ENCODE measurements around the gene AGAP1.
"Not testable (repeated sequence)": the region's sequence is repeated elsewhere in the genome, so short reads cannot be mapped to it uniquely, and the experiment has no call there.

The AGAP1 gene

GRCh38 chr2:236088368-236089057 lies 594.7 kb downstream of the AGAP1 start:
- Histone ChIP-seq H3K9me2 (replicated peaks; ENCODE audit: control insufficient read depth, low read length) (no peaks in the 10 kb centered on the region), H3K4me3 (ENCODE audit: low read length) (no peak overlapping the region), H3K27me3 (ENCODE audit: control insufficient read depth, low read length) (no peaks in the 10 kb centered on the region), H3K4me2 (ENCODE audit: low read length) (no peak overlapping the region), H3K4me1 (ENCODE audit: control insufficient read depth, low read length) (no peaks in the 10 kb centered on the region), H3K27ac (ENCODE audit: low read depth, low read length) (no peak overlapping the region), H3F3A (ENCODE audit: control insufficient read depth, insufficient read depth) (no peaks in the 10 kb centered on the region), H3K9me3 (ENCODE audit: control insufficient read depth, insufficient read depth, low read length) (no peaks in the 10 kb centered on the region), H4K20me1 (ENCODE audit: control insufficient read depth, insufficient read depth, low read depth, low read length) (no peaks in the 10 kb centered on the region), H3K36me3 (ENCODE audit: control insufficient read depth, low read length) (no peaks in the 10 kb centered on the region), H3K79me2 (ENCODE audit: control insufficient read depth, low read length) (no peaks in the 10 kb centered on the region)
- no peak for TF ChIP-seq EZH2phosphoT487 (IDR thresholded peaks at IDR 0.05; ENCODE audit: borderline replicate concordance, low read length)
- TF ChIP-seq, protein P1, sequence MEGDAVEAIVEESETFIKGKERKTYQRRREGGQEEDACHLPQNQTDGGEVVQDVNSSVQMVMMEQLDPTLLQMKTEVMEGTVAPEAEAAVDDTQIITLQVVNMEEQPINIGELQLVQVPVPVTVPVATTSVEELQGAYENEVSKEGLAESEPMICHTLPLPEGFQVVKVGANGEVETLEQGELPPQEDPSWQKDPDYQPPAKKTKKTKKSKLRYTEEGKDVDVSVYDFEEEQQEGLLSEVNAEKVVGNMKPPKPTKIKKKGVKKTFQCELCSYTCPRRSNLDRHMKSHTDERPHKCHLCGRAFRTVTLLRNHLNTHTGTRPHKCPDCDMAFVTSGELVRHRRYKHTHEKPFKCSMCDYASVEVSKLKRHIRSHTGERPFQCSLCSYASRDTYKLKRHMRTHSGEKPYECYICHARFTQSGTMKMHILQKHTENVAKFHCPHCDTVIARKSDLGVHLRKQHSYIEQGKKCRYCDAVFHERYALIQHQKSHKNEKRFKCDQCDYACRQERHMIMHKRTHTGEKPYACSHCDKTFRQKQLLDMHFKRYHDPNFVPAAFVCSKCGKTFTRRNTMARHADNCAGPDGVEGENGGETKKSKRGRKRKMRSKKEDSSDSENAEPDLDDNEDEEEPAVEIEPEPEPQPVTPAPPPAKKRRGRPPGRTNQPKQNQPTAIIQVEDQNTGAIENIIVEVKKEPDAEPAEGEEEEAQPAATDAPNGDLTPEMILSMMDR (IDR thresholded peaks at IDR 0.05; ENCODE audit: low read depth, low read length, poor library complexity, severe bottlenecking): no peak

DNA sequence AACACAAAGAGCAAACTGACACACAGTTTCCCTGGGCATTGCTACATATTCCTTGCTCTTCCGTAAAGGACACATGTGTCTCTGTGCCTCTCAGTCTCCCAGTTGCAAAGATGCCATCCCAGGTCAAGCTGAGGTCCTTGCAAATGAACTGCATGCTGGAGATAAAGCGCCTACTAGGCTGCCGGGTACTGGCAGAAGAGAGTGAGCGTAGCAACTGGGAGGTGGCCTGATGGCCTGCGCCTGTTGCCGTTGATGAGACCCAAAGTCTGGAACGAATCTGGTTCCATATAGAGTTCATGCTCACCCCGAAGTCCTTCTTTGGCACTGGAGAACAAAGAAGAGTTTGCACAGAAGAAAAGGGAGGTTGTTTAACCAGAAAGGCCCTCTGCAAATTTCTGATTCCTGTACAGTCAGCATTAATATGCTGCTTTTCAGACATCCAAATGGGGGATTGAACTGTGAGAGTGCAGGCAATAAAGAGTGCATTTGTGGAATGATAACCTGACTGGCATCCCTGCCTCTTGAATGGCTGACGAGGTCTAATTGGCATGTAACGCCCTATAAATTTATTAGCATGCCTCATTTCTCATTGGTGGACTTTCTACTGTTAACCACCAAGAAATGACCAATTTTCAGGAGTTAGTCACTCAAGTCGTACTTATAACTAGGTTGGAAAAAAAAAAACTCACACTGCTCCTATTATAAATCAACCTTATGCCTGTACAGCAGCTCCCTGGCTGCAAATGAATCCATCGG lies 595.6 kb downstream of the AGAP1 start:
- no peak overlapping the region for H3K4me3 ChIP-seq (ENCODE audit: low read length)
- H3K9me2 ChIP-seq (replicated peaks; ENCODE audit: control insufficient read depth, low read length): no peaks in the 10 kb centered on the region
- no peaks in the 10 kb centered on the region for H3F3A ChIP-seq (ENCODE audit: control insufficient read depth, insufficient read depth)
- H3K79me2 ChIP-seq (ENCODE audit: control insufficient read depth, low read length): no peaks in the 10 kb centered on the region
- no peak overlapping the region for H3K27ac ChIP-seq (ENCODE audit: low read depth, low read length)
- H3K36me3 ChIP-seq (ENCODE audit: control insufficient read depth, low read length): no peaks in the 10 kb centered on the region
- no peak overlapping the region for H3K4me2 ChIP-seq (ENCODE audit: low read length)
- no peaks in the 10 kb centered on the region for H4K20me1 ChIP-seq (ENCODE audit: control insufficient read depth, insufficient read depth, low read depth, low read length)
- H3K27me3 ChIP-seq (ENCODE audit: control insufficient read depth, low read length): no peaks in the 10 kb centered on the region
- TF ChIP-seq EZH2phosphoT487 (IDR thresholded peaks at IDR 0.05; ENCODE audit: borderline replicate concordance, low read length): no peak
- TF ChIP-seq, protein P1 (IDR thresholded peaks at IDR 0.05; ENCODE audit: low read depth, low read length, poor library complexity, severe bottlenecking): no peak
- no peaks in the 10 kb centered on the region for H3K4me1 ChIP-seq (ENCODE audit: control insufficient read depth, low read length)
- H3K9me3 ChIP-seq (ENCODE audit: control insufficient read depth, insufficient read depth, low read length): no peaks in the 10 kb centered on the region

DNA sequence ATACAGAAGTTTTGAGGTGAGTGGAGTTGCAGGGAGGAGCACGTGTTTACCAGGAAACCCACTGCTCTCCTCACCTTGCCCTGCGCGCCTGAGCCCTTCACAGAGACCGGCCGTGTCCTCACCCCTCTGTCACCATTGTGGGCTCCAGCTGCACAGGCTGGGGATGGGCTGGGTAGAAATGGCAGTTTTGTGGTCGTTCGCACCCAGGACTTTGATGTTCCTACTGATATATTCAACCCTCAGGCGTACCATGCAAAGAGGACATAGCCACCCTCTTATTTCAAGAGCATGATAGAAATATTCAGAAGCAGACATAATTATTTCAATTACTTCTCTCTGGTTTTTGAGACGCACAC lies 596.2 kb downstream of the AGAP1 start:
- TF ChIP-seq EZH2phosphoT487 (IDR thresholded peaks at IDR 0.05; ENCODE audit: borderline replicate concordance, low read length): no peak
- Histone ChIP-seq H3K9me3 (ENCODE audit: control insufficient read depth, insufficient read depth, low read length) (no peaks in the 10 kb centered on the region), H3K4me1 (ENCODE audit: control insufficient read depth, low read length) (no peaks in the 10 kb centered on the region), H3K79me2 (ENCODE audit: control insufficient read depth, low read length) (no peaks in the 10 kb centered on the region), H3K4me2 (ENCODE audit: low read length) (no peak overlapping the region), H3F3A (ENCODE audit: control insufficient read depth, insufficient read depth) (no peaks in the 10 kb centered on the region), H3K36me3 (ENCODE audit: control insufficient read depth, low read length) (no peaks in the 10 kb centered on the region), H3K27me3 (ENCODE audit: control insufficient read depth, low read length) (no peaks in the 10 kb centered on the region), H3K27ac (ENCODE audit: low read depth, low read length) (no peak overlapping the region), H4K20me1 (ENCODE audit: control insufficient read depth, insufficient read depth, low read depth, low read length) (no peaks in the 10 kb centered on the region), H3K4me3 (ENCODE audit: low read length) (no peak overlapping the region), H3K9me2 (replicated peaks; ENCODE audit: control insufficient read depth, low read length) (no peaks in the 10 kb centered on the region)

DNA sequence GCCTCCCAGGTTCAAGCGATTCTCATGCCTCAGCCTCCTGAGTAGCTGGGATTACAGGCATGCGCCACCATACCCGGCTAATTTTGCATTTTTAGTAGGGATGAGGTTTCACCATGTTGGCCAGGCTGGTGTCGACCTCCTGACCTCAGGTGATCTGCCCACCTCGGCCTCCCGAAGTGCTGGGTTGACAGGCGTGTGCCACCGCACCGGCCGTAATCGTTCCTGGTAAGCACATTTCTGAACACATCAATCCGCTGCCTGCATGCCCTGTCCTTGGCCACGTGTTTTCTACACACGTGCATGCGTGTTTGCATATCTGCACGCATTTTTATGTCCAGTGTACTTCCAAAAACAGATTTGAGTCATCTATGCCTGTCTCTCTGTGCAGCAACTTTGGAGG lies 597.0 kb downstream of the AGAP1 start:
- H3K79me2 ChIP-seq (ENCODE audit: control insufficient read depth, low read length); H3K4me2 ChIP-seq (ENCODE audit: low read length); H3K27ac ChIP-seq (ENCODE audit: low read depth, low read length); H3K9me3 ChIP-seq (ENCODE audit: control insufficient read depth, insufficient read depth, low read length); H3K9me2 ChIP-seq (replicated peaks; ENCODE audit: control insufficient read depth, low read length); H3K4me1 ChIP-seq (ENCODE audit: control insufficient read depth, low read length); H4K20me1 ChIP-seq (ENCODE audit: control insufficient read depth, insufficient read depth, low read depth, low read length); H3K4me3 ChIP-seq (ENCODE audit: low read length); H3K36me3 ChIP-seq (ENCODE audit: control insufficient read depth, low read length); H3K27me3 ChIP-seq (ENCODE audit: control insufficient read depth, low read length); H3F3A ChIP-seq (ENCODE audit: control insufficient read depth, insufficient read depth): not testable (repeated sequence)

All from DOHH2 (cell line).